Breast epithelium (tissue), 4 donors: ENCODE results near the gene BPGM. TPM values are rescaled to one million over a fixed set of nuclear protein-coding genes. Genes with fewer than 3 reads are reported as not detected.

Experiments
- DNase-seq, 2 donors: peaks; one replicate each; pipeline ENCODE4 v3.0.0-alpha.2; 2019; ENCODE audit warnings: low spot score in 2 of 2
- H3K27ac ChIP-seq, 2 donors: fragments of 200-600 bp; sonication (generic) in 1 of 2; one replicate each; pipeline ENCODE4 v1.5.1; 2016 to 2019; ENCODE audit warnings: mild to moderate bottlenecking in 1 of 2
- H3K27me3 ChIP-seq, 2 donors: fragments of 200-600 bp; sonication (generic) in 1 of 2; one replicate each; pipeline versions ENCODE4 v1.5.1 to v1.6.0; 2017 to 2019; ENCODE audit warnings: control low read depth in 1 of 2, mild to moderate bottlenecking in 1 of 2
- H3K36me3 ChIP-seq: fragments of 200-600 bp; one replicate; pipeline ENCODE4 v1.5.1; 2019
- H3K4me1 ChIP-seq, 2 donors: fragments of 200-600 bp; sonication (generic); one replicate each; pipeline ENCODE4 v1.5.1; 2016 to 2019; ENCODE audit warnings: control low read depth in 1 of 2
- H3K4me3 ChIP-seq, 3 donors: fragments of 200-600 bp; sonication (generic); 1 replicate in 2 of 3; 2 replicates in 1 of 3; pipeline ENCODE4 v1.5.1; 2016 to 2019; ENCODE audit warnings: mild to moderate bottlenecking in 3 of 3, moderate library complexity in 2 of 3
- H3K9me3 ChIP-seq, 2 donors: fragments of 200-600 bp; sonication (generic) in 1 of 2; one replicate each; pipeline ENCODE4 v1.5.1; 2016 to 2019; ENCODE audit warnings: control low read depth in 1 of 2
- POLR2A ChIP-seq: fragments of 450-650 bp; IDR thresholded peaks from one replicate; pipeline ENCODE4 v1.6.1; 2016; ENCODE audit warnings: antibody characterized with exemption, mild to moderate bottlenecking, moderate library complexity
- POLR2AphosphoS5 ChIP-seq, 3 donors: sonication (generic); formaldehyde crosslinking; IDR thresholded peaks; one replicate each; pipeline ENCODE4 v1.6.1; 2017; ENCODE audit warnings: antibody characterized with exemption in 3 of 3
- intact Hi-C: fragments of 100-400 bp; cut with DNase I; formaldehyde crosslinking; loops from one replicate; pipeline ENCODE4 v1.15.1; 2023; ENCODE audit warnings: low total_unique reads
- total RNA-seq, 3 donors: library from RNA; depleted of rRNA; stranded (reverse); fragments of >200 nt; gene quantifications; one replicate each; pipeline ENCODE4 v1.1.0, GENCODE V29; 2016
- TF ChIP-seq, protein P1 (sequence below), 3 donors: fragments of 450-650 bp; IDR thresholded peaks; one replicate each; pipeline ENCODE4 v1.5.1; 2016 to 2017; ENCODE audit warnings: antibody characterized with exemption in 3 of 3, mild to moderate bottlenecking in 3 of 3, moderate library complexity in 3 of 3

Gene BPGM
- total RNA-seq, 3 donors from 2014 or later: 12.3 to 18.7 (median 16.4) TPM

DNA sequence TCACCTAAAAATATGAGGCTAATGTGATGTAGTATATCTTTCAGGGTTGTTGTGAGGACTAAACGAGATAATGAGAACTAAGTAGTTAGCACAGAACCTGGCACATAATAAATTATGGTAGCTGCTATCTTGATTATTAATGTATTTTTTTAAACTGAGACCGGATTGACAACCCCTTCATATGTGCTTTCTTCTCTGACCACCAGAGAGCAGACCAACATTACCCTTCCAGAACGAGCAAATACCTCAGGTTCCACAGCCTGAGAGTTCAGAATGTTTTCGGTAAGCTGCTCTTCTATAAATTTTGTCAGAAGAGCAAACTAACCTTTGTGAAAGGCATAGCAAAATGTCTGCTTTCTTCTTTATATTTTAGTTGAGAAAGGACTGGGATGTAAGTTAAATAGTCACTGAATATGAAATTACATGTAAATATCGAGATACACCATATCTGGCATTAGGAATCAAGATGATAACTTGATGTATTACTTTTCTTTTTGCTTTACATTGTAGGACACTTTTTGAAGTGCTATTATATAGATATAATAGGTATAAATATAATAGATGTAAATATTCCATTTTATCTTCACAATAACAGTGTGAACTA is 13.6 kb upstream of the BPGM start:
- no peak overlapping the region for H3K4me3 ChIP-seq
- TF ChIP-seq POLR2A (no peak), POLR2AphosphoS5 (IDR thresholded peaks at IDR 0.05) (no peak)
- TF ChIP-seq, protein P1, sequence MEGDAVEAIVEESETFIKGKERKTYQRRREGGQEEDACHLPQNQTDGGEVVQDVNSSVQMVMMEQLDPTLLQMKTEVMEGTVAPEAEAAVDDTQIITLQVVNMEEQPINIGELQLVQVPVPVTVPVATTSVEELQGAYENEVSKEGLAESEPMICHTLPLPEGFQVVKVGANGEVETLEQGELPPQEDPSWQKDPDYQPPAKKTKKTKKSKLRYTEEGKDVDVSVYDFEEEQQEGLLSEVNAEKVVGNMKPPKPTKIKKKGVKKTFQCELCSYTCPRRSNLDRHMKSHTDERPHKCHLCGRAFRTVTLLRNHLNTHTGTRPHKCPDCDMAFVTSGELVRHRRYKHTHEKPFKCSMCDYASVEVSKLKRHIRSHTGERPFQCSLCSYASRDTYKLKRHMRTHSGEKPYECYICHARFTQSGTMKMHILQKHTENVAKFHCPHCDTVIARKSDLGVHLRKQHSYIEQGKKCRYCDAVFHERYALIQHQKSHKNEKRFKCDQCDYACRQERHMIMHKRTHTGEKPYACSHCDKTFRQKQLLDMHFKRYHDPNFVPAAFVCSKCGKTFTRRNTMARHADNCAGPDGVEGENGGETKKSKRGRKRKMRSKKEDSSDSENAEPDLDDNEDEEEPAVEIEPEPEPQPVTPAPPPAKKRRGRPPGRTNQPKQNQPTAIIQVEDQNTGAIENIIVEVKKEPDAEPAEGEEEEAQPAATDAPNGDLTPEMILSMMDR (IDR thresholded peaks at IDR 0.05): peak in 2 of 3 donors; percentile 45 to 59
- H3K36me3 ChIP-seq: no peaks in the 10 kb centered on the region
- intact Hi-C loops: no loop called here
- no peak for DNase-seq
- no peaks in the 10 kb centered on the region for H3K4me1 ChIP-seq
- no peaks in the 10 kb centered on the region for H3K27me3 ChIP-seq
- H3K27ac ChIP-seq: no peak overlapping the region
- no peaks in the 10 kb centered on the region for H3K9me3 ChIP-seq

DNA sequence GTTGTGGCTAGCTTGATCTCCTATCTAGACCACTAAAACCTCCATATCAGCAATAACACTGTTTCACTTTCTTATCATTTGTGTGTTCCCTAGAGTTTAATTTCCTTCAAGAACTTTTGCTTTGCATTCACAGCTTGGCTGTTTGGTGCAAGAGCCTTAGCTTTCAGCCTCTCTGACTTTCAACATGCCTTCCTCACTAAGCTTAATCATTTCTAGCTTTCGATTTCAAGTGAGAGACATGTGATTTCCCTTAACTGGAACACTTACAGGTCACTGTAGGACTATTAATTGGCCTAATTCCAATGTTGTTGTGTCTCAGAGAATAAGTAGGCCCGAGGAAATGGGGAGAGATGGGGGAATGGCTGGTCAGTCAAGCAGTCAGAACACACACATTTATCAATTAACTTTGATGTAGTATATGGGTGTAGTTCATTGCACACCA is 10.6 kb upstream of the BPGM start:
- Histone ChIP-seq H3K4me3 (no peak overlapping the region), H3K9me3 (no peaks in the 10 kb centered on the region), H3K27ac (no peak overlapping the region), H3K4me1 (no peaks in the 10 kb centered on the region), H3K36me3 (no peaks in the 10 kb centered on the region), H3K27me3 (no peaks in the 10 kb centered on the region)
- TF ChIP-seq, protein P1 (IDR thresholded peaks at IDR 0.05): no peak
- TF ChIP-seq POLR2AphosphoS5 (IDR thresholded peaks at IDR 0.05) (no peak), POLR2A (no peak)
- no peak for DNase-seq
- intact Hi-C loops: no loop called here

DNA sequence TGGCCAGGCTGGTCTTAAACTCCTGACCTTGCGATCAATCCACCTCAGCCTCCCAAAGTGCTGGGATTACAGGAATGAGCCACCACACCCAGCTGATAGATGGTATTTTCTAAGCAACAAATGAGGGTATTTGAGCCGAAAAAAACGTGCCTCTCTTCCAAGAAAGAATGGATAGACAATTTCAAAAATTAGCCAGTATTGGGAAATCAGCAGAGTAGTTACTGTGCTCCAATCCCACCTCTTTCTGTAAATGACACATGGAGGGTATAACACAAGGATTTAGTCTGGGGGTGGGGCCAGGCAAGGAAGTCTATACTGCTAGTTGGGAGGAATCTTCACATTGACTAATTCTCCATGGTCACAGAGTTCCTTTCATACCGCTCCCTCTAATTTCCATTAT is 9.2 kb upstream of the BPGM start:
- intact Hi-C loops: no loop called here
- Histone ChIP-seq H3K27ac (no peak overlapping the region), H3K9me3 (no peaks in the 10 kb centered on the region), H3K4me1 (no peaks in the 10 kb centered on the region), H3K27me3 (no peaks in the 10 kb centered on the region), H3K36me3 (no peaks in the 10 kb centered on the region), H3K4me3 (no peak overlapping the region)
- TF ChIP-seq POLR2AphosphoS5 (IDR thresholded peaks at IDR 0.05) (no peak), POLR2A (no peak)
- TF ChIP-seq, protein P1 (IDR thresholded peaks at IDR 0.05): no peak
- DNase-seq: no peak

DNA sequence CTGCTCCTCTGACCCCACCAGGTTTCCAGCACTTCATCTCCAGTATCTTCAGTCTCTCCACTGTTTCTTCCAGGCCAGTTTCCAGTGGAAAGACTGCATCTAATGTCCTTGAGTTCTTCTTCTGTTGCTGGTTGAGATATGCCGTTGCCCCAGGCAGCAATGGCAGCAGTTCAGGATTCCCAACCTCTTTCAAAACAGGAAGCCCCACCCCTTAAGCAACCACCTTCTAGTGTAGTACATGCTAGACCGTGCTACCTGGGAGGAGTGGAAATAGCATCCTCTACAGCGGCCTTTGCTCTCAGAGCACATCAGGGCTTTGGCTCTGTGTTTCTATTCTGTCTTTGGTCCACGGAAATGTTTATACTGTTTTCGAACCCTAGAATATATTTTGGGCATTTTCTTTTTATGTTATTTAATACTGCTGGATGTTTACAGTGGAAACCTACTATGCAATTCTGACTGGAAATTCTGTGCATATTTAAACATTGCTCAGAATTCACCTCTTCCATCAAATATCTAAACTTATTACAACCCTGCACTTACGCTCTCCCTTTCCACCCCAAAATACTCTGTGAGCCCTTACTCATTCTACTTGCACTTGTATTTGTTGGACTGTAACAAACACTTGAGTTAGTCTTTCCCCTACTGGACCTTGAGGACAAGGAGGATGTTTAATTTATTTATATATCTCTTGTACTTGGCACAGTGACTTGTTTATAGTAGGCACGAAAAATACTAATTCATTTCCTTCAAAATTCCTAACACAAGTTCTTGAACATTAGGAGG is 8.5 kb upstream of the BPGM start:
- no peak overlapping the region for H3K4me3 ChIP-seq
- no peaks in the 10 kb centered on the region for H3K9me3 ChIP-seq
- H3K4me1 ChIP-seq: no peaks in the 10 kb centered on the region
- intact Hi-C loops: no loop called here
- H3K36me3 ChIP-seq: no peaks in the 10 kb centered on the region
- H3K27ac ChIP-seq: no peak overlapping the region
- DNase-seq: no peak
- TF ChIP-seq, protein P1 (IDR thresholded peaks at IDR 0.05): no peak
- TF ChIP-seq POLR2AphosphoS5 (IDR thresholded peaks at IDR 0.05) (no peak), POLR2A (no peak)
- no peaks in the 10 kb centered on the region for H3K27me3 ChIP-seq

DNA sequence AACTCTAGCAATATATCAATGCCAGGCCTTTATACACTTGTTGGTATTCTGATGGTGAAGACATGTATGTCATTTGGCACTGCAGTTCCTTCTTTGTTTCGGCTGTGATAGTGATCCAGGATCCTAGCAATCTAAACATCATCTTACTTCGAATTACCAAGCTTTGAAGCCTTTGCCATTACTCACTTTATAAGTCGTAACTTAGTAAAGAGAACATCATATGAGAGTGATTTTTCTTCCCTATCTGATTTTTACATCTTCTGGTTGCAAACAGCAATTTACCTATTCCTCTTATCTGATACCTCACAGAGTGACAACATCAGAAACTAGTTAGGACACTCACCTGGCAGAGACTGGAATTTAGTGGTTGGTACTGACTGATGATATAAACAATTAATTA is 7.6 kb upstream of the BPGM start:
- Histone ChIP-seq H3K27ac (no peak overlapping the region), H3K4me1 (no peaks in the 10 kb centered on the region), H3K9me3 (no peaks in the 10 kb centered on the region), H3K36me3 (no peaks in the 10 kb centered on the region), H3K4me3 (no peak overlapping the region), H3K27me3 (no peaks in the 10 kb centered on the region)
- TF ChIP-seq POLR2A (no peak), POLR2AphosphoS5 (IDR thresholded peaks at IDR 0.05) (no peak)
- no peak for DNase-seq
- intact Hi-C loops: no loop called here
